ENCODE data around the gene SPTLC2.
"Not testable (repeated sequence)": the region's sequence is repeated elsewhere in the genome, so short reads cannot be mapped to it uniquely, and the experiment has no call there.

Gene SPTLC2

DNA sequence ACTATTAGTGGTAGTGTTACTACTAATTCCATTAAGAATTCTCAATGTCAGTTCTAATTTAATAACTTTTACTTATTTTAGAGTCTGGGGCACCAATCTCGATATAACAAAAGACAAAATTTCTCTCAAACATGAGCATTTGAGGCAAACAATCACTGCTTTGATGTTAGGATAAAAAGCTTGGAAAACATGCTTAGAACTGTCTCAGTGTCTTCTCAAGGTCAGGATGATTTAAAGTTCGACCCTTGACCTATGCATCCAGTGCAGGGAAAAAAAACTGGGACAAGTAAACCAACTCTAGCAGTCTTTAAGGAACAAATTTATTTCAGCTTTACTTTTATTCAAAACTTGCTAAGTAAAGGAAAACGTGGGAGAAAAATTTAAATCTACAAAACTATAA is 31.1 kb downstream of the SPTLC2 start:
- DNase-seq = no peak

DNA sequence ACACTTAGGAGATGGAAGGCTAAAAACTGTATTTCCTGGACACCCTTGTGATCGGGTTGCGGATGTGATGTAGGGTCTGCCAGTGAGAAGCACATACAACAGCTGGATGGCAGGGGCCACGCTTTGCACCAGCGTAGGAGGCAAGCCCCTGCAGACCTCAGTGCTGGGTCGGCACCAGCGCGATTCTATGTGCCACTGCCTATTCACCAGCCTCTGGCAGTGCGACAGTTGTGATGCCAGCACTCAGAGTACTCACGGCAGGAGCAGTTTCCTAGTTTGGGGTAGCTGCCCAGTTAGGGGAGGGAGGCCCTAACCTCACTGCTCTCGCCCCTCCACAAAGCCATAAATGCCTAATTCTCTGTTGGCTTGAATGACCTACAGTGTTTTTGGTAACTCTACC is 31.6 kb downstream of the SPTLC2 start:
- DNase-seq = no peak

DNA sequence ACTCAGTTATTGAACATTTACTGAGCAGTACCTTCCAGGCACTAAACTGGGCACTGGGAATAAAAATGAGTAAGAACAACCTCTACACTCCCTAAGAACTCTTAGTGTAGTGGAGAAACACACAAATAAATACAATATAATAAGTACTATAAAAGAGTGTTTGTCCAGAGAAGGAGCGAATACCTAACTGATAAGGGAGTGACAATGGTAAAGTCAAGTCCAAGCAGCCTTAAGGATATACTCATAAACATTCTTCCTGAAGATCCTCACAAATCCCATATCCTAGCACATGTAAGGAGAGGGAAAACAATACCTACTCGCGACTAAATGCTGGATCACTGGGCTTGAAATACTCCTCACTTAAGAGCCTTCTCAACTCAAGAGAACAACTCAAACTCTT is 32.8 kb downstream of the SPTLC2 start:
- DNase-seq = no peak

DNA sequence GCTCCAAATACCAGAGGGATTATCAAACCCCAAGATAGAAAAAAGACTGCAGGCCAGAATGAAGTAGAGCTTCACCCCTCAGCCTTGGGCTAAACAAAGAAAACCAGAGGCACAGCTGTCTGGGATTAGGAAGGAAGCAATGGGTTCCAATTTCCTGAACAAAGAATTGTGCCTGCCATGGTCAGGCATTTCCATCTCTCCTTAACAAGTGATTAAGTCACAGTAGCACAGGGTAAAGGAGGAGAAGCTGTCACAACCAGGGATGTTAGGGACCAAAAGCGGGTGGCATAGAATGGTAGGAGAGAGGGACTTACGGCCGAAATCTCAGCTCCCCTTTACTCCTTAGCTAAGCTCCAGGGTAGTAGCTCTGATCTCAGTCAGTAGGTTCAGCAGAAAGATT is 33.9 kb downstream of the SPTLC2 start:
- DNase-seq = no peak

DNA sequence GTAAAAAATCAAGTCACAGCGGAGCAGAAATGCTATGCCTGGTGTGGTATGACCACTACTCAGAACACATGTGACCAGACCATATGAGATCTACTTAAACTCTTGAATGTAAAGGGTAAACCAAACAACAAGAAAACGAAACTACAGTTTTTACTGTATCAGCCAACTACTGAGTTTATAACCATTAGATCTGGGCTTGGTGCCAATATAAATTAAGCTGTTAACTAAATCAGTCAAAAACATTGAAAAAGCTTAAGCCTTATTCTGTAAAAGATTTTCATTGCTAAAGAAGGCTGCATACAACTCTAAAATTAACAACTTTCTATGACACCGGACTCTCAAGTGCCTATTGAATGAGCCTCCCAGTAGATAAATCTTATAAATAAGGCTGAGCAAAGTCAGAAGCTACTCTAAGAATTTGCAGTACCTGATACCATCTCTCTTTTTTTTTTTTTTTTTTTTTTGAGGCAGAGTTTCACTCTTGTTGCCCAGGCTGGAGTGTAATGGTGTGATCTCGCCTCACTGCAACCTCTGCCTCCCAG is 35.4 kb downstream of the SPTLC2 start:
- no peak for DNase-seq

DNA sequence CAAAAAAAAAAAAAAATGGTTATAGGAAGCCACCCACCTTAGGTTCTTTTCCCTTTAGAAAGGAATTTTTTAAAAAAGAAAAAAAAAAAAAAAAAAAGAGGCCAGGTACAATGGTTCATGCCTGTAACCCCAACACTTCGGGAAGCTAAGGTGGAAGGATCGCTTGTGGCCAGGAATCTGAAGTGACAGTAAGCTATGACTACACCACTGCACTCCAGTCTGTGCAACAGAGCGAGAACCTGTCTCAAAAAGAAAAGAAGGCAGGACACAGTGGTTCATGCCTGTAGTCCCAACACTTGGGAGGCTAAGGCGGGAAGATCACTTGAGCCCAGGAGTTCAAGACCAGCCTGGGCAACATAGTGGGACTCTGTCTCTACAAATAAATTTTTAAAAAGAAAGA is 36.0 kb downstream of the SPTLC2 start:
- no peak for DNase-seq

DNA sequence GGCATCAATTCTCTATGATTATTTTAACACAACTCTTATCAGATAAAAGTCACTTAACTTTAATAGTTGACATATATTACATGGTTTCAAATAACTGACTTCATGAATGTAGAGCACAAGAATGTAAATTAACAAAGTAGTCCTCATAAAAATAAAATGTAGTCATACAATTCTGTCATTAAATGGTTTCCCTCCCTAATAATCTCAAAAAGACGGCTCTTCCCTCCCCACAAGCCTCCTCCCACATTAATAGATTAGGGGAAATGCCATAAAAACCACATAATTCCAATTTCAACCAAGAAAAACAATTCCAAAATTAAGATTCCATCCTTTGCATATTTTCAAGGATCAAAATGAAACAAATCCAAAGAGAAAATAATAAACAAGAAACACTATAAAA is 36.7 kb downstream of the SPTLC2 start:
- no peak for DNase-seq

DNA sequence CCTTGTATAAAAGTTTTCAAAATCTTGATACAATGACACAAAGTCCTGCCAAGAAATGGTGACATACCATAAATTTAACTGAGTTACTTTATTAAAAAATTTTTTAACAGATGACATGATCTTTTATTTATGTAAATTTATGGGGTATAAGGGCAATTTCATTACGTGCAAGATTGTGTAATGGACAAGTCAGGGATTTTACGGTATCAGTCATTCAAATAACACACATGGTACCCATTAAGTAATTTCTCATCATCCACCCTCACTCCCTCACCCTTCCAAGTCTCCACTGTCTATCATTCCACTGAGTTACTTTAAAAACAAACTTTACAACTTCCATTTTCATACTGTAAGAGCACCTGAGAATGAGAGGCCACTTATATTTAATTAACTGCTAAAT is 37.4 kb downstream of the SPTLC2 start:
- no peak for DNase-seq

DNA sequence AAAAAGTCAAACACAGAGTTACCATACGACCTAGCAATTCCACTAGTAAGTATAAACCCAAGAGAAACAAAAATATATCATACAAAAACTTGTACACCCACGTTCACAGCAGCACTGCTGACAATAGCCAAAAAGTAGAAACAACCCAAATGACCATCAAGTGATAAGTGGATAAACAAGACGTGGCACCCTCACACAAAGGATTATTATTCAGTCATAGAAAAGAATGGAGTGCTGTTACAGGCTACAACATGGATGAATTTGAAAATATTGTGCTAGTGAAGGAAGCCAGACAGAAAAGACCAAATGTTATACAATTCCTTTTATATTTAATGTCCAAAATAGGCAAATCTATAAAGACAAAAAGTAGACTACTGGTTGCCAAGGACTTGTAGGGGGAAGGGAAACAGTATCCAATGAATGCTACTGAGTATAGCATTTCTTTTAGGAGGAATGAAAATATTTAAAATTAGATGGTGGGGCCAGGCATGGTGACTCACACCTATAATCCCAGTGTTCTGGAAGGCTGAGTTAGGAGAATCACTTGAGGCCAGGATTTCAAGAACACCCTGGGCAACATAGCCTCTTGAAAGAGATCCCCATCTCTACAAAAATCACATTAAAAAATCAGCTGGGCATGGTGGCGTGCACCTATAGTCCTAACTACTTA is 41.9 kb downstream of the SPTLC2 start:
- no peak for DNase-seq

DNA sequence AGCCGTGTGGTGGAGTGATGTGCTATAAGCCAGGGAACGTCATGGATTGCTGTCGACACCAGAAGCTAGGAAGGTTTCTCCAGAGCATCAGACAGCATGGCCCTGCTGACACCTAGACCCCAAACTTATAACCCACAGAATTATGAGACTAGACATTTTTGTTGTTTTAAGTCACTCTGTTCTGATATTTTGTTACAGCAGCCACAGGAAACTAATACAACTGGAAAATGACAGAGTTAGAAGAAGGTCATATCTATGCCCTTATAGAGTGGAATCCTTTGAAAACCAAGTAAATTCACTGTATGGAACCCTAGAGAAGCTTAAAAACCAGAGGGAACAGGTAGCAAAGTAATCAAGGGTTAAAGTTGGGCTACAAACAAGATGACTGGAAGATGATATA is 42.5 kb downstream of the SPTLC2 start:
- no peak for DNase-seq

DNA sequence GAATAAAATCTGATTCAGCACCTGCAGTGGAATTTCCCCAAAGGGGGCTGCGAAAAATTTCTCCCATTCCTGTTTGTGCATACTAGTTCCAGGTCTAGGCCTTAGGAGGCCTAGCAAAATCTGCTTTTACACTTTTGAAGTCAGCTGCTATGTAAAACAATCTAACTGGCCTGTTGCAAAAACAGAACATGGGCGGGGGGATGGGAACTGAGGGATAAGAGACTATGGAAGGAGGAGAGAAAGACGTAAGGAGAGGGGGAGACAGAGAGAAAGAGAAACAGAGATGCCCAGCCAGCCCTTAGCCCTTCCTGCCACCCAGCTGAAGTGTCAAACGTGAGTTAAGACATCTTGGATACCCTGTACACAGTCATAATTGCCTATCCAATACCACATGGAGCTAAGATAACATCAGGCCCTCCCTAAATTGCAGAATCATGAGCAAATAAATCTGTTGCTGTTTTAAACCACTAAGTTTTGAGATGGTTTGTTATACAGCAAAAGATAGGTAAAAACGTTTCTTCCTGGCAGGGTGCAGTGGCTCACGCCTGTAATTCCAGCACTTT is 45.6 kb downstream of the SPTLC2 start:
- no peak for DNase-seq

DNA sequence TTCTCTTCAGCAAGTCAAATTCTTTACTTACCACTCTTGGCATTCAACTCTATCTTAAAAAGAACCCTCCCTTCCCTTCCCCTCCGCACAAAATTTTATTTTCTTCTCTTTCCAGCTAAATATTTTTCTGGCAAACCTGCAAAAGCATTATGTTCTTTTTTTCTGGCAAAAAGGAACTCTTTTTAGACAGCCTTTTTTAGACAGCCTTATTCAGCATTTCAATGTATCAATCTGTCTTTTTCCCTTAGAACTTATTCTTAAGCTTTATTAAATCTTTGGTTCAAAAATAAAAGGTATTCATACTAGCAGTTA is 50.5 kb downstream of the SPTLC2 start:
- DNase-seq = no peak

DNA sequence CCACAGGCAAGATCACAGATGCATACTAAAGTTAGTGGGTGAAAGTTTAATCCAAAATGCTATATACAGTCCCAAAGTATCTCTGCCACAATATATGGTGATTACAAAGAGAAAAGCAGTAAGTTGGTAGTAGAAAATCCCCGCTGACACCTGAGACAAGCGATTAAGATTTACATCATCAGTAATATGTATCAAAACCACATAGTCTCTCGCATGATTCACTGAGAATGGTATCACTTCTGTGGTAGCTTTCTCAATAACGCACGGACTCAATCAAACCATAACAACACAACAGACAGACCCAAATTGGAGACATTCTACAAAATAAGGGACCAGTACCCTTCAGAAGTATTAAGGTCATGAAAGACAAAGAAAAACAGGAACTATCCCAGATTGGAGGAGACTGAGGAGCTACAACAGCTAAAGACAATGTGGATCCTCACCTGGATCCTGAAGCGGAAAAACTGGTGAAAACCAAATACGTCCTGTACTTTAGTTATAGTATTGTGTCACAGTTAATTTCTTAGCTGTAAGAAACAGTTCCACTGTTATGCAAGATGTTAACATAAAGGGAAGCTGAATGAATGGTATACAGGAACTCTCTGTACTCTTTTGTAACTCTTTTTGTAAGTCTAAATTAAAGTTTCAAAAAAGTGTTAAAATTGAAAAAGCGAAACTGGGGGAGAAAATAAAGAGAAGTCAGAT is 51.0 kb downstream of the SPTLC2 start:
- DNase-seq = no peak

DNA sequence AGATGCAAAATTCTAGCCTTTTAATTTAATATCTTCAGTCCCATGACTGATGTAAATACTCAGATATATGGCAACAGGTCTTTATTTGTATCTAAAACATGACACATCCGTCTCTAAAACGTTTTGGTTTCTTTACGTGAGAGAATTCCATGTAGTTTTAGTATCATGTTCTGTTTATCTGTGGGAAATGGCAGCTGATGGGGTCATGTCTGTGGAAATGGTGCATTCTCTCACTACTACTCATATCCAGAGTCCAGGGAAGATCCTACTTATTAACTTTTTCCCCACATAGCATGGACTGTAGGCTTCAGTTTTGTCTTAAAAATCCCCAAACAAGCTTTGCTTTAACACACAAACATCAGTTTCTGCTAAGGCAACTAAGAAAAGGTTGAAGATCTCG is 53.8 kb downstream of the SPTLC2 start:
- DNase-seq = no peak

DNA sequence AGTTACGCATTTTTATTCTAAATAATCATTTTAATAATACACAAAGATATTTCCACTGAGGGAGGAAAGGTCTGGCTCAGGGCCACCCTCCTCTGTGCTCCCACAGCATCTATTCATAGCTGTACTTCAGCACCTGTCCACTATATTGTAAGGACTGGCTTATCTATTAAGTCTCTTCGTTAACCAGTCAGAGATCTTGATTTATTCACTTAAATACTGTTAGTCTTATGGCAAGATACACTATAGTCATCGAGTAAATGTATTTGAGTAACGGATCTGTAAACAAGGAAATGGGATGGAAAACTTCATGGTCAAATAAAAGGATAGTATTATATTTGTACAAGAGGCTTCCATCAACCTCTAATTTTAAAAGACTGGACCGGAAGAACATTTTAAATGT is 54.6 kb downstream of the SPTLC2 start:
- no peak for DNase-seq

DNA sequence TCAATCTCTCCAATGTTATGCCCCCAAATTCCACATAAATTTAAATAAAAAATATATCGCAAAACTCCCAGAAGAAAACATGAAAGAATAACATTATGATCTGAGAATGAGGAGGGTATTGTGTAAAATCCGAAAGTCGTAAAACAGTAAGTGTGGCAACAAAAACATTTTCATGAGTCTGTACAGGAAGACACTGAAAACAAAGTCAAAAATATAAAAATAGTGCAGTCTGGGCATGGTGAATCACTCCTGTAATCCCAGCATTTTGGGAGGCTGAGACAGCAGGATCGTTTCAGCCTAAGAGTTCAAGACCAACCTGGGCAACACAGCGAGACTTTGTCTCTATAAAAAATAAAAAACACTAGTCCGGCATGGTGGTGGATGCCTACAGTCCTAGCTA is 57.1 kb downstream of the SPTLC2 start:
- no peak for DNase-seq

DNA sequence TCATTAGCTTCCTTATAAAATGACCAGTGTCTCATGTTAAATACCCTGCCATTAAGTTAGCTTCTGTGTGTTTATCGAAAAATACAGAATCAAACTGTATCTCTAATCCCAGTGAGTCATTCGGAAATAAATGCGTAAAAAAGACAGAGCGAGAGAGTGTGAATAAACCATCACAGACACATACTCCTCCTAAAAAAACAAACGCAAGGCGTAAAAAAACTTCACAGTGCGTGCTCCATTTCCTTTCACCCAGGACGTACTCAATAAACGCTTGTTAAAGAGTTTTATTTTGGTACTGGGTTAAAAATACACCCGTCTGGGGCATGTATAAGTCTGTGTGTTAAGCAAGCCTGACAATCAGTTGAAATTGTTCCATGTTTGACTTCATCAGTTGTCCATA is 59.0 kb downstream of the SPTLC2 start:
- DNase-seq = no peak

DNA sequence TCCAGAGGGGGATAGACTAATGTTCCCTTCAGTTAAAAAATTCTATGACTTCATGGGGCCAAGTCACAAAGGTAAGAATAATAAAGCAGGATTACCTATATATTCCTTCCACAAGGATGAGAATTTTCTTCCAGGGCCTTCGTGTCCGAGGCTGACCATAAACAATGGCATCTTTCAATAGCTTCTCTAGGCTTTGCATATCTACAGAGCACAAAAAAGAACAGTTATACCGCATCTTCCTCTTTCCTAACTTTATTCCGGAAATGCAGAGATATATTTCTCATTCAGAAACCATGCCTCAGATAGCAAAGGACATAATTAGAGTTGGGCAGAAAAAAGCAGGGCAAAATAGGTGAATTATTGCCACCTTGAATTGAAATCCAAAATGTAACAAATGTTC is 59.5 kb downstream of the SPTLC2 start:
- DNase-seq = no peak

DNA sequence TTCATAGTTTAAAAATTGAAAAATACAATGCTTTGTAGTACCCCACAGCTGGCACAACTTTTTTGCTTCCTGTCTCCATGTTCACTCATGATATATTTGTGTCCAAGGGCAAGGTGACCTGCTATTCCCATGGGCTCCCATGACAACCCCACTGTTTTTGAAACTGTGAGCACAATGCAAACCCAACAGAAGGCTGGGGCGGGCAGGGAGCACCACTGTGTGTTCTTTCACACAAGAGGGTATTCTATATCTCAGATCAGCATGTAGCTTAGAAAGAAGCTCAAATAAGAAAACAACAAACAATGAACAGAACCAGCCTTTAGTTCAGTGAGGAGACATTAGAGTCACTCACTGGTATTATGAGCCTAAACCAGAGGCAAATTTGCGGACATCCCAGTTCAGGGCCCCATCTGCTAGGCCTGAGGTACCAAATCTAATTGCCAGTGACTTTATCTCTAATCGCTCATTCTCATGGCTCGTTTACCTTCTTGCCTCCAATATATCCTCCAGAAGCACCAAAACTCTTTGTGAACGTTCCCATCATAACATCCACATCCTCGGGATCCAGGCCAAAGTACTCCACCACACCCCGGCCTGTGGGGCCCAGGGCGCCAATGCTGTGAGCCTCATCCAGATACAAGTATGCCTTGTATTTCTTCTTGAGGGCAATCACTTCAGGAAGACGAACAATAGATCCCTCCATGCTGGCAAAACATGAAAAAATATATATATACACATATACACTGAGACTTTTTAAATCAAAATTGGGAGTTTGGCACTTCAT is 61.4 kb downstream of the SPTLC2 start:
- no peak for DNase-seq

DNA sequence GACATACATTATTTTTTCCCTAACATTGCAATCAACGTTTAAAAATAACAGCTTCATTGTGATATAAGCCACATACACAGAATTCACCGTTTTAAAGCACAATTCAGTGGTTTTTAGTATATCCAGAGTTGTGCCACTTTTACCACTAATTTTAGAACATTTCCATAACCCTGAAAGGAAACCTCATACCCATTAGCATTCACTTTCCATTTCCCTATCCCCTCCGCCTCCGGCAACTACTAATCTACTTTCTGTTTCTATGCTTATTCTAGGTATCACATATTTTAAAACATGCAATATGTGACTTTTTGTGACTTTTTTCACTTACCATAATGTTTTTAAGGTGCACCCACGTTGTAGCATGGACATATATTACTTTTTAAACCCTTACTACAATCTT is 62.2 kb downstream of the SPTLC2 start:
- no peak for DNase-seq

DNA sequence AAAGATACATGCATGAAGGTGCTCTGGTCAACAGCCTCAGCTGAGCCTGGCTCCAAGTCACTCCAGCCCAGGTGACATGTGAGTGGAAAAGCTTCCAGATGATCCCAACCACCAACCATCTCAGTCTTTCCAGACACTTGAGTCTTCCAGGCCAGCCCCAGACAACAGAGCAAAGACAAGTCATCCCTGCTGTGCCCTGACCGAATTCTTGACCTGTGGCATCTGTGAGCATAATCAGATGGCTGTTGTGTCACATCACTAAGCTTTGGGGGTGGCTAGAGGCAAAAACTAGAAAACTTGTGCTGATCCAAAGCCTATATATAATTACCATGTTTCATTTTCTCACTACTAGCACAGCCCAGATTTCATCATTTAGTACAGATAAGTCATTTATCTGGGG is 67.0 kb downstream of the SPTLC2 start:
- no peak for DNase-seq

DNA sequence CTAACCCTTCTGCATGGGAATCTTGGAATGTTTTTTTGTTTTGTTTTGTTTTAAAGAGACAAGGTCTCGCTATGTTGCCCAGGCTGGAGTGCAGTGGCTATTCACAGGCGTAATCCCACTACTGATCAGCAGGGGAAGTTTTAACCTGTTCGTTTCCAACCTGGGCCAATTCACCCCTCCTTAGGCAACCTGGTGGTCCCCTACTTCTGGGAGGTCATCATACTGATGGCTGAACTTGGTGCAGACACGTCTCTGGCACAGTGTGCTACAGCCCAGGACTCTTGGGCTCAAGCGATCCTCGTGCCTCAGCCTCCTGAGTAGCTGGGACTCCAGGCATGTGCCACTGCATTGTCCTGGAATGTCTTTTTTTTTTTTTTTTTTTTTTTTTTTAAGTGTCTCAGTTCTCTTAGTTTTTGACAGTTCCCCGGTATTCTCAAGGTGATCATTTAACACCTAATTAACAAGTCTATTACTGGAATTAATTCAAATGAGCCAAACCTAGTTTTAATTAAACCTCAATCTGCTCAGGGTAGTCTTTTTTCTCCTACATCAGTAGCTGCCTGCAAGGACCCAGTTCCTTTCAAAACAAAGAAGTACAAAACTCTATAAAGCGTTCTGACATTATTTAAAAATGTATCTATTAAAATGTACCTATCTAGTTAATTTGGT is 68.8 kb downstream of the SPTLC2 start:
- no peak for DNase-seq

DNA sequence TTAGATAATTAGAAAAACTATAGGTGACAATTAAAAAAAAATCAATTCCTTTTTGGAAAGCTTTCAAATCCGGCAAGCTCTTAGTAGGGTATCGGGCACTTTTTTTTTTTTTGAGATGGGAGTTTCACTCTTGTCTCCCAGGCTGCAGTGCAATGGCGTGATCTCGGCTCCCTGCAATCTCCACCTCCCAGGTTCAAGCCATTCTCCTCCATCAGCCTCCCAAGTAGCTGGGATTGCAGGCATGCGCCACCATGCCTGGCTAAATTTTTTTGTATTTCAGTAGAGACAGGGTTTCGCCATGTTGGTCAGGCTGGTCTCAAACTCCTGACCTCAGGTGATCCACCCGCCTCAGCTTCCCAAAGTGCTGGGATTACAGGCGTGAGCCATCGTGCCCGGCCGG is 71.3 kb downstream of the SPTLC2 start:
- not testable (repeated sequence) for DNase-seq

All from activated naive CD4-positive, alpha-beta T cell treated with anti-CD3 and anti-CD28 coated beads, Interleukin-2, amount 50 U/mL, for 16 hours (primary cell).